Thyroid gland (tissue), 4 donors: Measurements from ENCODE around the gene SH2D2A.

Source experiments
- POLR2A ChIP-seq, 2 donors: fragments of 450-650 bp; IDR thresholded peaks; one replicate each; pipeline ENCODE4 v1.6.1; 2017; ENCODE audit warnings: antibody characterized with exemption in 2 of 2, mild to moderate bottlenecking in 2 of 2, moderate library complexity in 1 of 2
- TF ChIP-seq, protein P1 (sequence below), 6 experiments: fragments of 200-600 bp in 3 of 6; fragments of 450-650 bp in 3 of 6; sonication (generic) in 3 of 6; IDR thresholded peaks; one replicate each; pipeline ENCODE4 v1.5.1; 2016 to 2019; ENCODE audit warnings: antibody characterized with exemption in 6 of 6, mild to moderate bottlenecking in 2 of 6, inconsistent platforms in 1 of 6, moderate library complexity in 1 of 6

DNA sequence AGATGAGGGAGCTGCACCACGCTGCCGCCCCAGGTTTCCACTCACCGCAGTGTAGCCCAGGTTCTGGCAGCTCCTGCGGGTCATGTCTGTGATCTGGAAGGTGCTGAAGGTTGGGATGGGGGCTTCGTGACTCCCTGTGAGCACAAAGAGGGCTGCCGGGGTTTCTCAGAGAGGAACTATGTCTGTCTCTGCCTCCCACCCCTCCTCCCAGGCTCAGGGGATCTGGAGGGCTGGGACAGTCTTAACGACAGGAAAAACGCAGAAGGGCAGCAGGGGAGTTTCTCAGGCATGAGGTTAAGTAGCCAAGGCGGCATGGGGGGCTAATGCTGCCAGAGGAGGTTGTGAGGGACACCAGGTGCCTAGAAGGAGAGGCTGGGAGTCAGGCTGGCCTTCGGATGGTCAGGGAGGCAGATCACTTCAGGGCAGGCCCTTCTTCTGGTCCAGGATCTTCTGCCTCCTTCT lies 656 bp downstream of the SH2D2A start:
- TF ChIP-seq POLR2A (IDR thresholded peaks at IDR 0.05): no peak
- TF ChIP-seq, protein P1, sequence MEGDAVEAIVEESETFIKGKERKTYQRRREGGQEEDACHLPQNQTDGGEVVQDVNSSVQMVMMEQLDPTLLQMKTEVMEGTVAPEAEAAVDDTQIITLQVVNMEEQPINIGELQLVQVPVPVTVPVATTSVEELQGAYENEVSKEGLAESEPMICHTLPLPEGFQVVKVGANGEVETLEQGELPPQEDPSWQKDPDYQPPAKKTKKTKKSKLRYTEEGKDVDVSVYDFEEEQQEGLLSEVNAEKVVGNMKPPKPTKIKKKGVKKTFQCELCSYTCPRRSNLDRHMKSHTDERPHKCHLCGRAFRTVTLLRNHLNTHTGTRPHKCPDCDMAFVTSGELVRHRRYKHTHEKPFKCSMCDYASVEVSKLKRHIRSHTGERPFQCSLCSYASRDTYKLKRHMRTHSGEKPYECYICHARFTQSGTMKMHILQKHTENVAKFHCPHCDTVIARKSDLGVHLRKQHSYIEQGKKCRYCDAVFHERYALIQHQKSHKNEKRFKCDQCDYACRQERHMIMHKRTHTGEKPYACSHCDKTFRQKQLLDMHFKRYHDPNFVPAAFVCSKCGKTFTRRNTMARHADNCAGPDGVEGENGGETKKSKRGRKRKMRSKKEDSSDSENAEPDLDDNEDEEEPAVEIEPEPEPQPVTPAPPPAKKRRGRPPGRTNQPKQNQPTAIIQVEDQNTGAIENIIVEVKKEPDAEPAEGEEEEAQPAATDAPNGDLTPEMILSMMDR (IDR thresholded peaks at IDR 0.05): no peak
